K562 (cell line): Measurements from ENCODE around the gene E2F1. TPM values are rescaled to one million over a fixed set of nuclear protein-coding genes. Genes with fewer than 3 reads are reported as not detected.

Experiments
- ARID1B ChIP-seq: fragments of 450-650 bp; IDR thresholded peaks from 2 replicates; pipeline ENCODE4 v1.6.1; 2016; ENCODE audit warnings: antibody characterized with exemption, mild to moderate bottlenecking, inconsistent platforms
- E2F8 ChIP-seq: fragments of 450-650 bp; IDR thresholded peaks from 2 replicates; pipeline ENCODE4 v1.7.1; 2018; ENCODE audit warnings: mild to moderate bottlenecking, low read depth; ENCODE audit not compliant: partially characterized antibody
- ELF2 ChIP-seq: fragments of 250-450 bp; sonication (Bioruptor Pico); IDR thresholded peaks from 2 replicates; pipeline ENCODE4 v1.5.0; 2021; ENCODE audit warnings: mild to moderate bottlenecking
- EP300 ChIP-seq: IDR thresholded peaks from 2 replicates; pipeline ENCODE4 v1.6.1; 2012; ENCODE audit warnings: low read length, improper control_type of control experiment
- EP400 ChIP-seq: fragments of 450-650 bp; IDR thresholded peaks from 2 replicates; pipeline ENCODE4 v1.6.1; 2017; ENCODE audit warnings: antibody characterized with exemption, mild to moderate bottlenecking, moderate library complexity
- ILF3 ChIP-seq: fragments of 450-650 bp; IDR thresholded peaks from 2 replicates; pipeline ENCODE4 v1.6.1; 2018; ENCODE audit warnings: antibody characterized with exemption, mild to moderate bottlenecking, moderate library complexity, borderline replicate concordance
- MIER1 ChIP-seq: fragments of 450-650 bp; IDR thresholded peaks from 2 replicates; pipeline ENCODE4 v1.6.1; 2016; ENCODE audit warnings: antibody characterized with exemption, mild to moderate bottlenecking, low read depth
- NFRKB ChIP-seq: fragments of 450-650 bp; IDR thresholded peaks from 2 replicates; pipeline ENCODE4 v1.6.1; 2016; ENCODE audit warnings: low read depth
- RBM17 ChIP-seq: fragments of 200-400 bp; formaldehyde crosslinking; IDR thresholded peaks from 2 replicates; pipeline ENCODE4 v1.6.1; 2017; ENCODE audit warnings: low read depth, mild to moderate bottlenecking, low read length, borderline replicate concordance
- SMAD4 ChIP-seq: fragments of 250-450 bp; sonication (Bioruptor Pico); conservative IDR thresholded peaks from 2 replicates; pipeline ENCODE4 v1.8.0; 2021; ENCODE audit warnings: inconsistent platforms, mild to moderate bottlenecking, moderate library complexity
- SMARCA5 ChIP-seq: fragments of 450-650 bp; IDR thresholded peaks from 2 replicates; pipeline ENCODE4 v1.6.1; 2016
- SUPT5H ChIP-seq: fragments of 450-650 bp; IDR thresholded peaks from 2 replicates; pipeline ENCODE4 v1.6.1; 2016
- U2AF1 ChIP-seq: fragments of 200-400 bp; formaldehyde crosslinking; optimal IDR thresholded peaks from 2 replicates; pipeline ENCODE3; 2017; ENCODE audit warnings: mild to moderate bottlenecking, low read depth, low read length, moderate library complexity
- YY1 ChIP-seq, 3 experiments: IDR thresholded peaks; 2 replicates each; pipeline ENCODE4 v1.6.1; 2011; ENCODE audit warnings: low read length in 2 of 3, mild to moderate bottlenecking in 2 of 3, moderate library complexity in 2 of 3, borderline replicate concordance in 1 of 3, control low read depth in 1 of 3, low read depth in 1 of 3; ENCODE audit not compliant: insufficient read depth in 3 of 3, insufficient replicate concordance in 2 of 3, control insufficient read depth in 1 of 3, insufficient read length in 1 of 3; ENCODE audit errors: extremely low read depth in 1 of 3
- ZBTB12 ChIP-seq: fragments of 250-450 bp; sonication (Bioruptor Pico); IDR thresholded peaks from 2 replicates; pipeline ENCODE4 v1.4.0; 2020
- ZBTB9 ChIP-seq: fragments of 450-650 bp; formaldehyde crosslinking; IDR thresholded peaks from 2 replicates; pipeline ENCODE4 v1.4.0; 2020; ENCODE audit warnings: mild to moderate bottlenecking, moderate library complexity
- ZNF143 ChIP-seq: sonication (generic); formaldehyde crosslinking; IDR thresholded peaks from 2 replicates; pipeline ENCODE4 v1.9.0; 2022; ENCODE audit warnings: mild to moderate bottlenecking, missing genetic modification reagents
- ZNF766 ChIP-seq: fragments of 200-800 bp; sonication (Bioruptor generic); conservative IDR thresholded peaks from 2 replicates; pipeline ENCODE4 v1.6.1; 2016; ENCODE audit warnings: missing genetic modification characterization, missing compliant biosample characterization
- polyA plus RNA-seq, 8 experiments: library from polyadenylated mRNA; depleted of rRNA in 4 of 8; stranded (reverse) in 5 of 8; unstranded in 3 of 8; fragments of >200 nt; fragmentation: Nextera tagmentation in 2 of 8; fragmentation: Illumina TruSeq in 1 of 8; extraction: Ambion mirVana in 2 of 8; extraction: Trizol in 1 of 8; gene quantifications; 2 replicates each; pipeline versions ENCODE4 v1.2.1 to v1.2.3, GENCODE V29; 2011 to 2014; ENCODE audit warnings: inconsistent platforms in 1 of 8, missing spikeins in 1 of 8
- total RNA-seq, 7 experiments: library from RNA; depleted of rRNA in 6 of 7; stranded (reverse); fragments of >200 nt in 6 of 7; fragmentation: Illumina TruSeq in 2 of 7; extraction: Trizol in 2 of 7; gene quantifications; 2 replicates each; pipeline versions ENCODE4 v1.2.1 to v1.2.3, GENCODE V29; 2011 to 2021; ENCODE audit warnings: low replicate concordance in 1 of 7
- TF ChIP-seq, protein P1 (sequence below): fragments of 450-650 bp; IDR thresholded peaks from 2 replicates; pipeline ENCODE4 v1.6.1; 2014; ENCODE audit warnings: low read depth, mild to moderate bottlenecking, moderate library complexity, borderline replicate concordance

The E2F1 gene
- total and polyA plus RNA-seq, 9 of the 15 experiments (the other 6 are each of a cell fraction or from before 2014, with no cell fraction given) = 0.14 to 30.6 (median 13.1) TPM

DNA sequence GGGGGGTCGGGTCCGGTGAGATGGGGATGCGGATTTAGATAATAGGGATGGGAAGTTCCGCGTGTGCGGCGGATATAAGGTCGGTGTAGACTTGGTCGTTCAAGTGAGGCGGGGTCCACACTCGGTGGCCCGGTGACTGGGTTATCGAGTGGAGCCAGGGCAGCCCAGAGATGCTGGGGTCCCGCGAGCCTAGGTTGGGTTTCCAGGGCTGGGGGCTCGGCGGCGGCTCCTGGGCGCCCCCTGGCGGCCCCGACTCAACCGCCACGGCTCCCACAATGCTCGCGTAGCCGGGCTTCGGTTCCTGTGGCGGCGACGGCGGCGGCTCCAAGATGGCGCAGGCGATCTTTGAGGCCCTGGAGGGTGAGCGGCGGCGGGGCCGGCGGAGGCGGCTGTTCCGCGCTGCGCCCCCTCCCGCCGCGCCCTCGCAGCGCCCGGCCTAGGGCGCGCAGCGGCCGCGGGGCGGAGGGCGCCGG, 45.5 kb upstream of the E2F1 start, which contains the start of gene ZNF341 (continued):
- TF ChIP-seq EP300 = no peak
- TF ChIP-seq ILF3 = no peak
- no peak for TF ChIP-seq SUPT5H
- no peak for TF ChIP-seq RBM17
- TF ChIP-seq YY1 (IDR thresholded peaks at IDR 0.05; ENCODE audit: borderline replicate concordance in 1 of 3, control insufficient read depth in 1 of 3, extremely low read depth in 1 of 3, insufficient read depth in 3 of 3, insufficient read length in 1 of 3, insufficient replicate concordance in 2 of 3, low read depth in 1 of 3, low read length in 2 of 3) = peak; percentile 75 to 94 (median 94)
- TF ChIP-seq SMARCA5 = peak; percentile 28; the same call in 1 of the 2 replicates
- peak; percentile 23 for TF ChIP-seq U2AF1
- TF ChIP-seq SMAD4 (CRISPR knock-in tag) = peak; percentile 98
- TF ChIP-seq ZBTB9 (CRISPR knock-in tag) = 0 out of 2 replicates have a peak, but pooled peaks have one; percentile 10
- 0 out of 2 replicates have a peak, but pooled peaks have one; percentile 12 for TF ChIP-seq MIER1
- no peak for TF ChIP-seq ZBTB12 (CRISPR knock-in tag)
- no peak for TF ChIP-seq ELF2
- TF ChIP-seq EP400 = peak; percentile 46; the same call in 1 of the 2 replicates
- peak; percentile 43 for TF ChIP-seq E2F8
- TF ChIP-seq NFRKB = 0 out of 2 replicates have a peak, but pooled peaks have one; percentile 35
- peak; percentile 92 for TF ChIP-seq ZNF766 (CRISPR knock-in tag)
- TF ChIP-seq ARID1B = peak; percentile 37; the same call in 1 of the 2 replicates
- peak; percentile 60; the same call in 1 of the 2 replicates for TF ChIP-seq ZNF143 (CRISPR knock-in tag)
- TF ChIP-seq, protein P1, sequence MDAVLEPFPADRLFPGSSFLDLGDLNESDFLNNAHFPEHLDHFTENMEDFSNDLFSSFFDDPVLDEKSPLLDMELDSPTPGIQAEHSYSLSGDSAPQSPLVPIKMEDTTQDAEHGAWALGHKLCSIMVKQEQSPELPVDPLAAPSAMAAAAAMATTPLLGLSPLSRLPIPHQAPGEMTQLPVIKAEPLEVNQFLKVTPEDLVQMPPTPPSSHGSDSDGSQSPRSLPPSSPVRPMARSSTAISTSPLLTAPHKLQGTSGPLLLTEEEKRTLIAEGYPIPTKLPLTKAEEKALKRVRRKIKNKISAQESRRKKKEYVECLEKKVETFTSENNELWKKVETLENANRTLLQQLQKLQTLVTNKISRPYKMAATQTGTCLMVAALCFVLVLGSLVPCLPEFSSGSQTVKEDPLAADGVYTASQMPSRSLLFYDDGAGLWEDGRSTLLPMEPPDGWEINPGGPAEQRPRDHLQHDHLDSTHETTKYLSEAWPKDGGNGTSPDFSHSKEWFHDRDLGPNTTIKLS = peak; percentile 30; the same call in 1 of the 2 replicates
